Activated effector memory CD4-positive, alpha-beta T cell treated with Interleukin-2 at 50 U/mL for 16 hours (primary cell): ENCODE measurements around the gene RORC.
"Not testable (repeated sequence)": the region's sequence is repeated elsewhere in the genome, so short reads cannot be mapped to it uniquely, and the experiment has no call there.

ENCODE experiments used
- DNase-seq: peaks from one replicate; pipeline ENCODE4 v3.0.0-alpha.2; 2020

The RORC gene

DNA sequence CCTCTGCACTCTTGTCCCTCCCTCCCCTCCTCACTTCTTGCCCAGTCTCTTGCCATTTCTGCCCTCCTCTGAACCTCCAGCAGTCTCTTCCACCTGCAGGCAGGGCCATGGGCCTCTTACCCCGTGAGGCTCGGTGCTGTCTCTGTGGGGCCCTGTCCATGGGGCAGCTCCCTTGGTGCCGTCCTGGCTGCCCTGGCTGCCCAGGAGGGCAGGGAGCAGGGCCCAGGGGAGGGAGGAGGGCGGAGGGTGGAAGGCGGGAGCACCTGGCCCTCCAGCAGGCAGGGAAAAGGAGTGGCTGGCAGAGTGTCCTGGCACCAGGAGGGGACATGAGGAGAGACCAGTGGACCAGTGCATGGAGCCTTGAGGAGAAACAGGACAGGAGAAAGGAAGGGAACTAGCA lies at the start of gene RORC:
Gene RORC (minus strand): TSS at position 198 of the 400 bp plus-strand sequence. CDS start 38 bp downstream, at position 160.
- DNase-seq: no peak

DNA sequence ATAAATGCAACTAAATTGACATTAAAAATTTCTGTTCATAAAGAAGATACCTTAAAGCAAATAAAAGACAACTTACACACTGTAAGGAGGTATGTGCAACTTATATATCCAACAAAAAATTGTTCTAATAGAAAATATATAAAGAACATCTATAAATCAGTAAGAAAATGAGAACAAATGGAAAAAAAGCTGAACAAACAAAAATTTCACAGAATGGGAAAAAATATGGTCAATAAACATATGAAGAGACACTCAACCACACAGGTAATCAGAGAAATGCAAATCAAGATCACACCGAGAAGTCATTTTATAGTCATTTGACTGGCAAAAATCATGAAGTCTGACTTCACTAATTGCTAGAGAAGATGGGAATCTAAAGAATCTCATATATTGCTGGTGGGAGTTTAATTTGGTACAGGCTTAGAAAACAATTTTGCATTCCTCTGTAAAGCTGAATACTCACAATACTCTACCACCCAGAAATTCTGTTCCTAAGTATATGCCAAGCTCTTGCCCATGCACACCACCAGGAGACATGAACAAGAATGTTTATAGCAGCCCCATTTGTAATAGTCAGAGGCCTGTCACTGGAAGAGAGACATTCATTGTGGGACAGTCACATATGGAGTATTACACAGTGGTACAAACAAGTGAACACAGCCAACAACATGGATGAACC lies 44.0 kb upstream of the RORC start:
- DNase-seq: no peak

DNA sequence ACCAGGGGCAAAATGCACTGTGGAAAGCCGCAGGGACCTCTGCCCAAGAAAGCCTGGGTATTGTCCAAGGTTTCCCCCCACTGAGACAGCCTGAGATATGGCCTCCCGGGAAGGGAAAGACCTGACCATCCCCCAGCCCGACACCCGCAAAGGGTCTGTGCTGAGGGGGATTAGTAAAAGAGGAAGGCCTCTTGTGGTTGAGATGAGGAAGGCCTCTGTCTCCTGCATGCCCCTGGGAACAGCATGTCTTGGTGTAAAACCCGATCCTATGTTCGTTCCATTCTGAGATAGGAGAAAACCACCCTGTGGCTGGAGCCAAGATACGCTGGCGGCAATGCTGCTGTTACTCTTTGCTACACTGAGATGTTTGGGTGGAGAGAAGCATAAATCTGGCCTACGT lies 41.2 kb upstream of the RORC start:
- not testable (repeated sequence) for DNase-seq

GRCh38 chr1:151871284-151872030 lies 39.9 kb upstream of the RORC start:
- no peak for DNase-seq

- no peak for DNase-seq
Measured at GRCh38 chr1:151868486-151868885, 36.9 kb upstream of the RORC start.

DNA sequence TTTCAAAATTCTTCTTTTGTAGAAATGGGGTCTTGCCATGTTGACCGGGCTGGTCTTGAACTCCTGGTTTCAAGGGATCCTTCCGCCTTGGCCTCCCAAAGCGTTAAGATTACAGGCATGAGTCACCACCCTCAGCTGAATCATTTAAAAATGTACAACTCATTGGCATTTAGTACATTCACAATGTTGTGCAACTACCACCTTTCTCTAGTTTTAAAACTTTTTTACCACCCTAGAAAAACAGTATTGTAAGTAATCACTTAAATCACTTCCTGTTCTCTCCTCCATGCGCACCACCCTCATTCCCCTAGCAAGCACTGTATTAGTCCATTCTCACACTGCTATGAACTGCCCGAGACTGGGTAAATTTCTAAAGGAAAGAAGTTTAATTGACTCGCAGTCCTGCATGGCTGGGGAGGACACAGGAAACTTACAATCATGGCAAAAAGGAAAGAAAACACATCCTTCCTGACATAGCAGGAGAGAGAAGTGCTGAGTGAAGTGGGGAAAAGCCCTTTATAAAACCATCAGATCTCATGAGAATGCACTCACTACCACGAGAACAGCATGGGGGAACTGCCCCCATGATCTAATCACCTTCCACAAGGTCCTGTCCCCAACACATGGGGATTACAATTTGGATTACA lies 36.3 kb upstream of the RORC start:
- no peak for DNase-seq

- no peak for DNase-seq
Measured at GRCh38 chr1:151867321-151867720, 35.7 kb upstream of the RORC start.

DNA sequence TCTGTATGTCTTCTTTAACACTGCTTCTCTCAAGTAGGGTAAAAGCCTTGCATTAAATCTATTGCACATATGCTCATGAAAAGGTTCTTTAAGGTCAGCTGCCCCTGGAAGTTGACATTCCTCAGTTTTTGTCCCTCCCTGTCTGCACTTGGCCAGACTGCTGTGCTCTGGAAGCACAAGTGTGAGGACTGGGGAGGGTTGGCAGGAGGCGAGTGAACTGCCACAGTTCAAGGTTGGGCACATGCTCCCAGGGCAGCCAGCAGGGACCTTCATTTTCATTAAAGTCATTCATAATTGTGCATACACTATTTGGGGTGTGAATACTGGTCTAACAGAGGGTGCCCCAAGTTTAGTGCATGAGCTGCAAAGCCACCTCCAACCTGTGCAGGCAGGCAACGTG lies 32.8 kb upstream of the RORC start:
- no peak for DNase-seq

DNA sequence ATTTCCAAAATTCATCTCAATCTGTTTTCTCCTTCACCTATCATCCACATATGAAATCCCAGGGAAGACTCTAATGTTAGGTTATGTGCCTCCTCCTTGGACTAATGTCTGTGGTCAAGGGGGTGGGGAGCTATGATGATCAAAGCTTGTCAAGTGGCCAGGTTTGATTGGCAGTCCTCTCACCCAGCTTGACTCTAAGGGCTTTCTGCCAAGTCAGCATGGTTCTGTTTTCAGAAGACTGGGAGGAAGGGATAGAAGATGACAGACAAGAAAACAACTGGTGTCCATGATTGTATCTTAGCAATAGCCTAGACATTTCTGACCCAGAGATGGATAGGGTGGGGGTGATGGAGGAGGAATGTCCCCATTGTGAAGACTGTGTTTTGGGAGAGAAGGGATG lies 31.0 kb upstream of the RORC start:
- no peak for DNase-seq

GRCh38 chr1:151860504-151861187 lies 29.0 kb upstream of the RORC start:
- no peak for DNase-seq

DNA sequence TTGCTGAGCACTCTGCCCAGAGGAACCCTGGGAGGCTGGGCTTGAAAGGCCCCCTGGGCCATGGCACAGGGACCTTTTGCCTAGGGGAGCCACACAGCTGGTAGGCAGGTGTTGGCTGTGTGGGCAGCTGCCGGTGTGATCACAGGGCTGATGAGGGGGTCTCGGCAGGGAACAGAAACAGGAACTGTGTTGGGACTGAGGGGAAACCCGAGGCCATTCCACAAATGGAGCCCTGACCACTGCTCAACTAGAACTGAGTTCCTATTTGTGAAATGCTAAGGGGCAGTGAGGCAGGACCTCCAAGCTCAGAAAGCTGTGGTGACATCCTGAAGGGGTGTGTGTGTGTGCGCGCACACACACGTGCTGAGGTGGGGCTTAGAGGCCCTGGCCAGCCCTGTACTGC lies 28.3 kb upstream of the RORC start:
- DNase-seq: no peak

GRCh38 chr1:151858886-151859665 lies 27.5 kb upstream of the RORC start:
- DNase-seq: no peak

DNA sequence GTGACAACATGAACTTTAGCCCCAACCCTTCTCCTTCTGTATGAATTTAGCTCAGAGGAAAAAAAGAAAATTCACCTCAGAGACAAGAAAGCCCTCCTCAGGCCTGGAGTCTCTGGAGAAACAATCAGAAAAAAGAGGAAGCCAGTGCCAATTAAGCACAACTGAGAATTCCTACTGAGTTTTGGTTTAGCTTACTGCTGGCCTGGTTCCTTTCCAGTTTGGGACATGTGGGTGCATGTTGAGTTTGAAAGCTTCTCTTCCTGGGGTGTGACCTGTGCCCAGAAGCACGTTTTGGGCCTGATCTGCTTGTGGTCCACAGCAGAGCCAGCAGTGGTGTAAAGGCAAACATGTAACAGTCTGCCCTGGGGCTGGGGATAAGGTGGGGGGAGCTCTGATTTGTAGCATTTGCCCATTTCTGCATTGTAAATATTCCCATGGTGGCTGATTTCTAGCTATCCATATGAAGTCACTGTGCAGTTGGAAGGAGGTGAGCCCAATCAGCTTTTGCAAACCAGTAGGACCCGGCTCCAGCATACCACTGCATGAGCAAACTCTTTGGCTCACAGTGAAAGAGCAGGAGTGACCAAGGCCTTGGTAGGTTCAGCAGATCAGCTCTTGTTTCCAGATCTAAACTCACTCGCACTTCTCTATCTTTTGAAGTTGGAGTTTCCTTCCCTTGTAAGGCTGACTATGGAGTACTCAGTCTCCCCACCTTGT lies 26.6 kb upstream of the RORC start:
- DNase-seq: no peak

DNA sequence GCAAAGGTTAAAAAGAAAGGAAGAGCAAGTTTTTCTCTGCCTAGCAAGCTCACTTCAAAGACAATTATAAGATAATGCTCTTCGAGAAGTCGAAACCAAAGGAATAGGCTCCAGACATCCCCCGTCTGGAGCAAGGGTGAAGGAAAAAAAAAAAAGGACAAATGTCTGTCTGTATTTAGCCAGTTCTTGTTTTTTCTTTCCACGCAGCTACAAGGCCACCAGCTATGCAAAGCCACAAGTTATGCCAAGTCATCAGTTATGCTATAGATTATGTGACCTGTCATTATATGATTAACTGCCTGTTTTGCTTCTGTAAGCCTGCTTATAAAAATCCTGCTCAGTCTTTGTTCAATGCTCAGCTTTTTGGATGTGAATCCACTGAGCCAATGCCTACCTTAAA lies 24.3 kb upstream of the RORC start:
- DNase-seq: no peak

DNA sequence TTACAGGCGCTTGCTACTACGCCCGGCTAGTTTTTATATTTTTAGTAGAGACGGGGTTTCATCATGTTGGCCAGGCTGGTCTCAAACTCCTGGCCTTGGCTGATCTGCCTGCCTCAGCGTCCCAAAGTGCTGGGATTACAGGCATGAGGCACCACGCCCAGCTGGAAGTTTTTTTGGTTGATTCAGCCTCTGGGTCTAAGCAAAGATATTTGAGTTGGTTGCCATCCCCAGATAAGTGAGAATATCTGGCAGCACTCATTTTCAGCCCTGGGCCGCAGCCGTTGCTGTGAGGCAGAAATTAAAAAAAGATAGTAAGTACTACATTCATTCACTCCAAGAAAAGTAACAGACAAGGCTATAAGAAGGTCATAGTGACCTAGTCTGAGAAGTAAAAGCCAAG lies 23.9 kb upstream of the RORC start:
- DNase-seq: not testable (repeated sequence)

GRCh38 chr1:151854658-151855057 lies 23.1 kb upstream of the RORC start:
- no peak for DNase-seq

DNA sequence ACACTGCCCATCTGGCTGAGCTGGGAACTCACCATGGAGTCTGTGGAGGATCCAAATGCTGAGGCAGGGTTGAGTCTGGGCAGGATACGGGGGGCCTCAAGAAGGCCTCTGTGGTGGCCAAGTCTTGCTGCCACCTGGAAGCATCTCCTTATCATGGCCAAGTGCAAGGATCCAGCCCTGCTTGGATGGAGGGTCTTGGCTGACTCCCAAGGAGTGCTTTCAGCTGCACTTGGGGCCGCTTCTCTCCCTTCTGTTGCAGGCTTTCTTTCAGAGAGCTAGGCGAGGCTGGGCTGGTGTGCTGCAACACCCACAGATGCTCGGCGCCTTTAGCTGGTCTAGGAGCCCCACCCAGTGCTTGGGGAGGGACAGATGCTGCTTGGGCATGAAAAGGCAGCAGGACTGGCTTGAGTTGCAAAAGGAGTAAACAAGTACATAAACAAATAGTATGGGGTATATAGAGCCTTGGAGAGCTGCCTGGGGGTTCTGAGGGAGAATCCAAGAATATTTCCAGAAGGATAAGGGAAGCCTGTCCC lies 21.9 kb upstream of the RORC start, which contains the start of gene THEM5:
Gene THEM5 (minus strand): TSS at position 302 of the 533 bp plus-strand sequence. CDS start 147 bp downstream, at position 155.
- DNase-seq: no peak

- DNase-seq: no peak
Measured at GRCh38 chr1:151852733-151853132, 21.1 kb upstream of the RORC start.

GRCh38 chr1:151851886-151852285 lies 20.3 kb upstream of the RORC start:
- DNase-seq: no peak

GRCh38 chr1:151849871-151850270 lies 18.3 kb upstream of the RORC start:
- DNase-seq: no peak

GRCh38 chr1:151849126-151849525 lies 17.5 kb upstream of the RORC start:
- no peak for DNase-seq
